Dedifferentiated amniotic fluid mesenchymal stem cell (primary cell): Measurements from ENCODE around the gene POTEF.
"Not testable (repeated sequence)": the region's sequence is repeated elsewhere in the genome, so short reads cannot be mapped to it uniquely, and the experiment has no call there.

Experiments used
- DNase-seq: peaks from one replicate; pipeline ENCODE4 v3.0.0-alpha.2; 2016; ENCODE audit errors: extremely low spot score

Gene POTEF

DNA sequence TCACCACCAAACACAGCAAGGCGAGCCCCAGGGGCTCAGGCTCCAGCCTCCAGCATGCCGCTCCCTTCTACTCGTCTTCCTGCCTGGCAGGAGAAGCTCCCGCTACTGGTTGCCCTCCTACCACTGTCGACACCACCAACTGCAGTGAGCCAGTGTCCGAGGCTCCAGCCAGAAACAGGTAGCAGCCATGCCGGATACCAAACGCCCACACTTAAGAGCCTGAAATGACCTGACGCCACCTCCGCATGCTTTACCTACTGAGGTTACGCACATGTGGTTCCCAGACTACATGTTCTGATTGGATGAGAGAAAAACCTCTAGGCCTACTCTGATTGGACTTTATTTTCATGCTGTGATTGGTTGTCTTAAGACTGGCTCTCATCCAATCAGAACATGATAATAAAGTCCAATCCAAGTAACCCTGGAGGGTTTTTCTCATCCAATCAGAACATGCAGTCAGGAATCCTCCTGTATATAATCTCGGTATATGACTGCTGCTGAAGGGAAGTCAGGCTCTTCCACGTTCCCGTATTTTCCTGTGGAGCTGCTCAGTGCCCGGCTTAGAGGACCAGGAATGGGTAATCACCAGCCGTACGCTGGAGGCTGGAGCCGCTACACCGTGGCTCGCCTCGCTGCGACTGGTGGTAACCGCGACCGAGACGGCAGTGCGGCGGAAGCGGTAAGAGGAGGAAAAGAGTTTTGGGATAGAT lies at the start of gene POTEF:
POTEF (minus strand) TSS at position 103 of the 710 bp plus-strand sequence. CDS start 8,707 bp downstream, outside the sequence.
- DNase-seq, result not testable (repeated sequence)

DNA sequence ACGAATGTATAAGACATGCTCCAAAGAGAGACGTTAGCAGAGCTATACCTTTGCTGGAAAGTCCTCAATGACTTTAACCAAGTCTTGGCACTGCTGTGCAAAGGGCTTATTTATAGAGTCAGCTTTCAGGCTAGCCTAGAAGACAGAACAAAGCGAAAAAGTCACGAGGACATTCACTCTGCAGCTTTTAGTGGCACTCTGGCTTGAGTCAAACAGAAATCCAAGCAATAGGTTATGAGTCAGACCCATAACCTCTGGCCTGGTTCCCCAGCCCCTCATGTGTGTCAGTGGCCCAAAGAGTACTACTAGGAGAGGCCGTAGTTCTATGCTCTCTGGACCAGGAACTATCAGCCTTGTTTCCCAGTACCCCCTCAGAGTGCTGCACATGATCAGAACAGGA lies 45.8 kb upstream of the POTEF start:
- DNase-seq, result not testable (repeated sequence)

DNA sequence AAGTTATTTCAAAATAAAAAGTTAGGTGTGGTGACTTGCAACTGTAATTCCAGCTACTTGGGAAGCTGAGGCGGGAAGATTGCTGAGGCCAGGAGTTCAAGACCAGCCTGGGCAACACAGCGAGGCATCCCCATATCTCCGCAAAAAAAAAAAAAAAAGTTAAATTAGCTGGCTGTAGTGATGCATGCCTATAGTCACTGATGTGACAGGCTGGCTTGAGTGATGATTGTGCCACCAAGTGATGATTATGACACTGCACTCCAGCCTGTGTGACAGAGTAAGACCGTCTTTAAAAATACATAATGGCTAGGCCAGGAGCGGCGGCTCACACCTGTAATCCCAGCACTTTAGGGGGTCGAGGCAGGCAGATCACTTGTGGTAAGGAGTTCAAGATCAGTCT lies 40.9 kb upstream of the POTEF start:
- no peak for DNase-seq

DNA sequence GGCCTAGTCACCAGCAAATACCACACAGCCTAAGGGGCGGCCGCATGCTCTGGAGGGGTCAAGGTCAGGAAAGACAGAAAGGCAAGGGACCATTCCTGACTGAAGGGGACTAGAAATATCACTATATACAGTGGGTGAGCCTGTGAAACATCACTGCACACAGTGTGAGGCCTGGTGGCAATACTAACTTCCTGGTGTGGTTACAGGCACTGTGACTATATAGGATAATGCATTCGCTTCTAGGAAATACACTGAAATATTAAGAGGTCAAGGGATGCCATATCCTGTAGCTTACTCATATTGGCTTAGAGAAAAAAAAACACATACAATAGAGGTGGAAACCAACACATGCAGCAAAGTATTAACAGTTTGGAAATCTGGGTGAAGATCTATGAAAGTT lies 40.1 kb upstream of the POTEF start:
- not testable (repeated sequence) for DNase-seq

DNA sequence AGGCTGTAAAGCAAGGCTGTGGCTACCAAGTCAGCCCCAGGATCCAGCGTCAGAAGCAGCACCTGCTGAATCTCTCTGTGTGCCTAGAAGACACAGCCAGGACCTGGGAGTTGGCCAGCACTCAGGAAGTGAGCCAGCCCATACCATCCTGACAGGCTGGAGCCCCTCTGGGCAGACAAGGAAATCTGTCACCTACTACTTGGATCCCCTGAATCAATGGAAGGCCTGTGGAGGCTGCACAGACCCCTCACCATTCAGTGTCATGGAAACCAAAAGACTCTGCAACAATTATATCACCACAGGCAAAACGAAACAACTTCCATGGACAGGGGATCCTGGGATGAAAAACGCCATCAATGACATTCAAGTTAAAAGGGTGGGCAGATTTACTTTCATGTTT lies 37.6 kb upstream of the POTEF start:
- not testable (repeated sequence) for DNase-seq

DNA sequence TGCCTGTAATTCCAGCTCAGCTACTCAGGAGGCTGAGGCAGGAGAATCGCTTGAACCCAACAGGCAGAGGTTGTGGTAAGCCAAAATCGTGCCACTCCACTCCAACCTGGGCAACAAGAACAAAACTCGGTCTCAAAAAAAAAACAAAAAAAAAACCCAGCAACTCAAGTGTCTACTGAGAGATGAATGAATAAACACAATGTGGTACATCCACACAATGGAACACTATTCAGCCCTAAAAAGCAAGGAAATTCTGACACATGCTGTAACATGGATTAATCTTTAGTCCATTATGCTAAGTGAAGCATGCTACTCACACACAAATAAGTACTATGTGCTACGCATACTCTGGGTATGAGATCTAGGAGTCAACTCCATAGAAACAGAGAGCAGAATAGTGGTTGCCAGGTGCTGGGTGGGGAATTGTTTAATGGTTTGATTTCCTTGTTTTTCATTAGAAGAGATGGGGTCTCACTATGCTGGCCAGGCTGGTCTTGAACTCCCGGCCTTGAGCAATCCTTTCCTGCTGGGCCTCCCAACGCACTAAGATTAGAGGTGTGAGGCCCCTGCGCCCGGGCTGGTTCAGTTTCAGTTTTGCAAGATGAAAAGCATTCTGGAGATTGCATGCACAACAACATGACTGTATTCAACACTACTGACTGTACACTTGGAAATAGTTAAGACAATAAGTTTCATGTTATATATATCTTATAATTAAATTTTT lies 36.4 kb upstream of the POTEF start:
- no peak for DNase-seq

DNA sequence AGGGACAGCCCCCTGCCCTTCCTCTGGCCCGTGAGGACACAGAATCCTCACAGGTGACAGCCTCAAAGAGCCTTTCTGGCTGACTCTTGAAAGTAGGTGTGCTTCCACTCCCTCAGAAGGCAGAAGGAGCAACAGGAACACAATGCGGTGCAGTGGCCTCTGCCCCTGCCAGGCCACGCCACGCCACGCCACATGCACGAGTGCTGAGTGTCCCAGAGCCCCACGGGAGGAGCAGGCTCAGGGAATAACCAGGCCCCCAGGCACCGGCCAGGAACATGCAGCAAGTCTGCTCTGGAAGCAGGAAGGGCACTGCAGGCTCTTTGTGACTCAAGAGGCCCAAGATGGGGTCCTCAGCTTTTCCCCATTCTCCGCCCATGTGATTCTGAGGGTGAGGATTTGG lies 33.9 kb upstream of the POTEF start:
- DNase-seq, result no peak

DNA sequence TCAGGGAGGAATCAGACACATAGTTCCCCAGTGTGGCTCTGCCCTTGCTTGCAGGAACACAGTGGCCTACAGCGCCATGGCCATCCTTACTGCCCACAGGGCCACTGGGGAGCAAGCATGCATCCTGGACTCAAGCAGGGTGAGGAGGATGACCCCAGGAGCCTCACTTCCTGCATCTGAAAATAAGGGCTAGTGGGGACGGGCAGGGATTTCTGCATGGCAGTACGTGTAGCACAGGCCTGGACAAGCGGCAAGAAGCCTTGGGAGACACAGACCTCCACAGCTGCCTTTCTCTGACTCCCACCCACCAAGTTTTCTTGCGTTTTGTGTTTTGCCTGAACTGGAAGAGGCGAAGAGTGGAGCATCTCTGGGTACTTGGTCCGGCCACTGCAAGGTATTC lies 33.5 kb upstream of the POTEF start:
- not testable (repeated sequence) for DNase-seq

DNA sequence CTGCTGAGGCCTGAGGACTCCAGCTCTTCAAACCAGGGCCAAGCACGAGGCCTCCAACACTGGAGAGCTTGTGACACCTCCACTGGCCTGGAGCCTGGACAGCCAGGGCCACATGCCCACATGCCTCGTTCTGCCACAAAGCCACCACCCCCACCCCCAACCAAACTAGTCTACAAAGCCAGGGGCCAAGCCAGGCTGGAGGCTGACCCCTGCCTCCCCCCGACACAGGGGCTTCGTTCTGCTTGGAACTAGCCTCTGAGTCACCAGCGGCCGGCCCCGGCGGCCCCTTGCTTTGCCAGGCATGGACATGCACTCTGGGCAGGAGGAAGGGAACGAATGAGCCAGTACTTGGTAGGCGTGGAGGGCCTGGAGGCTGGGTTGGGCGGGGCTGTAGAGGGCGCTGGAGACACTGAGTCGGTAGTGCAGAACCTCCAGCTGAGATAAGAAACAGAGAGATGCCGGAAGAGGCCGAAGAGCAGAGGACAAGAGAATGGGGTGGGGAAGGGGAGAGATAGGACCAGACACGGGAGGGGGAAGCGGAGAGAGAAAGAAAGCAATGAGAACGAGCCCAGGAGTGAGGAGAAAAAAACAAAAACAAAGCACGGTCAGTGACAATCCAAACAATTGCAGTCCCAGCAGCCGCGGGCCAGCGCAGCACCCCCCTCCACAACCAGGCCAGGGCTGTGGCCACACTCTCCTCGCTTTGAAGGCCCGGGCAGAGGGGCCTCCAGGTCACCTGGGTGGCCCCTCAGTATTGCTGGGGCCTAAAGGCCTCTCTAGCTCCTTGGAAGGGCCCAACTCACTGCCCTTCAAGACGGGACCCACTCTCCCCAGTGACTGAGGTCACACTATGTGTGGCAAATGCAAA lies 32.0 kb upstream of the POTEF start:
- DNase-seq, result not testable (repeated sequence)

DNA sequence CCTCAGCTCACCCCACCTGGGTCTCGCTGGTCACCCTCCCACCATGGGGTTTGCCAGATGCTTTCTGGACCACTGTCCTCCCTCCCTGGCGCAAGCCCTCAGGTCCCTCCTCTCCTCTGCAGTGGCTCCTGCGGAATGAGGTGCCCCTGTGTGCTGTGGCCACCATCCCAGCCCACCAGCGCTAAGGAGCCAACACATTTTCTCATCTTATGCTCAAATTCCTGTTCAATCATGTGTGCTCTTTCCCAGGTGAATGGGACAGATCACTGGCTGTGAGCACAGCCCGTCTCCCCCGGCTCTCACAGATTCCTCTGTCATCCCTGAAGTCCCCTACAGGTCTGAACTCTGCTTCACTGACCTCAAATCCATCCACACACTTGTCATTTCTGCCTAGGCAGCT lies 31.1 kb upstream of the POTEF start:
- no peak for DNase-seq

DNA sequence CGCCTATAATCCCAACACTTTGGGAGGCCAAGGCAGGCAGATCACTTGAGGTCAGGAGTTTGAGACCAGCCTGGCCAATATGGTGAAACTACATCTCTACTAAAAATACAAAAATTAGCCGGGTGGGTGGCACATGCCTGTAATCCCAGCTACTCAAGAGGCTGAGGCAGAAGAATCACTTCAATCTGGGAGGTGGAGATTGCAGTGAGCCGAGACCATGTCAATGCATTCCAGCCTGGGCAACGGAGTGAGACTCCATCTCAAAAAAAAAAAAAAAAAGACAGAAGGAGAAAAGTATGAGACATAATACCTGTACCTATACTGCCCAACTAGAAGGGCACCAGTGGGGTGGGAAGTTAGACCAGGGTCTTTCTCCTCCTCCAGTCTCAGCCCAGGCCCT lies 30.4 kb upstream of the POTEF start:
- DNase-seq, result not testable (repeated sequence)

DNA sequence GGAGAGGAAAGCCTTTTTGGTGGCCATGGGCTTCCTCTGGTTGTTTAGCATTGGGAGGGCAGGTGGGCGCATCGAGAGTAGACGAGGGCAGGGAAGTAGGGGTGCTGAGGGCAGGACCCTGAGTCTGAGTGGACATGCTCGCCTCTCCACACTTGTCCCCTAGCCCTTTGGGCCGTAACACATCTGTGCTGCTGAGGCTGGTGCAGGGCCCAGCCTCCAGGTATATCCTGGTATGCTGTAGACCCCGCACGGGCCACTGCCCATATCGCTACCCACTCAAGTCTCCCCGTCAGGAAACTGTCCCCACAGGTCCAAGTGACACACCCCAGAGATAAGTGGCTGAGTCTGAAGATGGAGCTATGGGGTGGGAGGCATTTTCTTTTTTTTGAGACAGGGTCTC lies 29.6 kb upstream of the POTEF start:
- DNase-seq, result no peak

DNA sequence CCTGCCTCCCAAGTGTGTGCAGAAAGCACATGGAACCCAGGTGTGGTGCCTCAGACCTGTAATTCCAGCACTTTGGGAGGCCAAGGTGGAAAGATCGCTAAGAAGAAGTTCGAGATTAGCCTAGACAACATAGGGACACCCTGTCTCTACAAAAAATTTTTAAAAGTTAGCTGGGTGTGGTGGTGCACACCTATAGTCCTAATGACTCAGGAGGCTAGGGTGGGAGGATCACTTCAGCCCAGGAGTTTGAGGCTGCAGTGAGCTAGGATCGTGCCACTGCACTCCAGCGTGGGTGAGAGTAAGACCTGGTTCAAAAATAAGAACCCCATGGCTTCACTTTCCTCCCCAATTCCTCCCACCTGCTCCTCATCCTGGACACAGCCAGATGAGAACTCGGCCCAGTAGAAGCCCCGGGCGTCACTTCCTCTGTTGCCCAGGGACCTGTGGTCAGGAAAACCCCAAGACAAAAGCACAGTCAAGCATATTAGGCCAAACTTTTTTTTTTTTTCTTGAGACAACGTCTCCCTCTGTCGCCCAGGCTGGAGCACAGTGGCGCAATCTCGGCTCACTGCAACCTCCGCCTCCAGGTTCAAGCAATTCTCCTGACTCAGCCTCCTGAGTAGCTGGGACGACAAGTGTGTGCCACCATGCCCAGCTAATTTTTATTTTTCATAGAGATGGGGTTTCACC lies 28.9 kb upstream of the POTEF start:
- not testable (repeated sequence) for DNase-seq

DNA sequence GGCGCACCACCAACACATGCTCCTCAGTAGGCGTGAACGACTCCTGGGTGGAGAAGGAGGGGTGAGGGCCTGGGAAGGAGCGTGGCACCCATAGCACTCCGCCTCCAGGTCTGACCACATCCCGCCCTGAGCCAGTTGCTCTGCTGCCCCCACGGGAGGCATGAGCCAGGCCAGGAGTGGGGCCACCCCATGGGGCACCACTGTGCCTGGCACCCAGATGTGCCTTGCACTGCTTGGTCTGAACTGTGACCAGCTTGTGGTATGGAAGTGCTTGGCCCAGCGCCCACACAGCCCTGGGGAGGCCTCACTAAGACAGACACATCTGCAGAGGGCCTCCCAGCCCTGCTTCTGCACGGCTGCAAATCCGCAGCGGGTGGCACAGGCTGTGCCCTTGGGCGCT lies 28.3 kb upstream of the POTEF start:
- not testable (repeated sequence) for DNase-seq

DNA sequence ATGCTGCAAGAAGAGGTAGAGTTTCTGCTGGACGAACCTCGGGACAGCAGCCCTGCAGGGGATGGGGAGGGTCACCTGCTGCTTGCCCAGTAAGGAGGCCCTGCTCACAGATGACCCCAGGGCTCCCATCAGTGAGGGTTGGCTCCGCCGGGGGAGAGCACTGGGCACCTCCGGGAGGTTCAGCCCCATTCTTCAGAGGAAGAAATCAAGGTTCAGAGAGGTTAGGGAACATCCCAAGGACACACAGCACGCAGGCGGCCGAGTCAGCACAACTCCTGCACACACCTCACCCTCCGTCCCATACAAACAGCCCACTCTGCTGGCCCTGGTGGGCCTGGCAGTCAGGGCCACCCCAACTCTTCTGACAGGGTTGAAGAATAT lies 27.6 kb upstream of the POTEF start:
- no peak for DNase-seq

DNA sequence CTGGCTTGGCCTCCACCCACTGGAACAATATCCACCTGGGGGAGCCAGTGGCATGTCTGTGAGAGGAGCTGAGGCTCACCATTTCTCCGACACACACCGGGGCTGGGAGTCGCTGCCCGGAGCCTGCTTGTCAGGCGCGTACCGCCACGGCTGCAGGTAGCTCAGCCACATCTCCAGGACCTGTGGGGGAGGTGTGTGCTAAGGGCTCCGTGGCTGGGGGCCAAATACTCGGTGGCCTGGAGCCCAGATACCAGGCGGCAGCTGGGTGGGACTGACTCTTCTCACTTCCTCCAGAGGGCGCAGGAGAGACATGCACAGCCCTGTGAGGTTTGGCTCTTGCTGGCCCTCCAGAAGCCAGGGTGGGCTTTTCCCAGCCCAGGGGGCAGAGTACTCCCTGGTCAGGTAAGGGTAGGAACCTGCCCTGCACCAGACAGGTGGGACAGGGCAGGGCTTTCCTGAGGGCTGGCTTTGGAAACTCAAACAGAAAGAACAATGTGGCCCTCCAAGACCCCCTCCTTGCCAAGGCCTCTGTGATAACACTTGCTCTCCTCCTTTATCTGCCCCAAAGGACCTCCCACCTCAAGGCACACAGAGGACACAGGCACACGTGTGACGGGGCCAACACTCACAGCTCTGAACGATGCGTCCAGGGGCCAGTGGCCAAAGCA lies 27.1 kb upstream of the POTEF start:
- not testable (repeated sequence) for DNase-seq

DNA sequence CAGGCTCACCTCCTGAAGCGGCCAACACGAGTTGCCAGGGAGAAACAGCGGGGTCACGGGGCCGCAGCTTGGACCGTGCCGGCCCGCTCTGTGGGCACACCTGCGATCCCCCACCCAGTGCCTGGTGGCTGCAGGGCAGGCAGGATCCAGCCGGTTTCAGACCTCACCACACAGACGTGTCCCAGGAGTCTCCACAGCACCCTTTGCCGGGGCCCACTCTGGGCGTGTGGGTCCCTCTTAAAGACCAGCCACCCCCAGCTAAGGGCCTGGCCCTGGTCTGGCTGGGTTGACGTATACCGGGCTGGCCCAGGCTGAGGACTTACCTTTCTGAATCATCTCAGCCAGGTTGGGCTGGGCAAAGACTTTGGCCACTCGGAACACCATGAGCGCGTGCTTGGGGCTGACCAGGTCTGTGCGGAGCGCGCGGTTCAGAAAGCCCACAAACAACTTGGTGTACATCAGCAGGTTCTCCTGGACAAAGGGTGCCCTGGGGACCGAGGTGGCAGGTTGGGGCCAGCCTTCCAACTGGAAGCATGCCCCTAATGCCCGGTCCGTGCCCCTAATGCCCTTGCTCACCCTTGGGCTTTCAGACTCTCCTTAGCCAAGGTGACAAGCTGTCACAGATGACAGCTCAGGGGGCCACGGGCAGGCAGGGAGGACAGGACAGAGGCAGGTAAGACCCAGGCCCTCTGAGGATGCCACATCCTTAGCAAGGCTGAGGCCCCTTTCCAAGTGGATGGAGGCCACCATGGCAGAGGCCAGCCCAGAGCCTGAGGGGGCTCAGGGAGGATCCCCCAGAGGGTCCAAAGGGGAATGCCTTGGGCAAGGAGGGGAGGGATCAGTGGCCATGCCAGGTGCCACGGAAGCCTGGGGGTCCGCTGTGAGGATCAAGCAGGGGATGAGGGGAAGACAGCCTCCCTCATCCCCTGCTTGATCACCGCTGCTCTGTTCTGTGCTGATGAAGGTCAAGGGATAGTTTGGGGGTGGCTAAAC lies 26.0 kb upstream of the POTEF start:
- no peak for DNase-seq

DNA sequence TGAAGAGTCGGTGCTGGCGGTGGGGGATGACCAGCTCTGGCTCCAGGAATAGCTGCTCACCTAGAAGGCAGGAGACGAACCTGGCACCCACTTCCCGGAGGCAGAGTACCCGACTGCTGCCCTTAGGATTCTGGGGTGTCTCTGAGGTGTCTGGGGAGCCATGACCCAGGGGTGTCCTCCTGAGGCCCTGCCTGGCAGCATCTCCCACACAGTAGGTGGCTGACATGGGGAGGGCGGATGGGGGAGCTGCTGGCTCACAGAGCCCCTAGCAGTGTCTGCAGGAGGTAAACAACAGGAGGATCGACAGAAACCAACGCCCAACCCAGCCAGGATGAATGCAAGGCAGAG lies 25.4 kb upstream of the POTEF start:
- not testable (repeated sequence) for DNase-seq

DNA sequence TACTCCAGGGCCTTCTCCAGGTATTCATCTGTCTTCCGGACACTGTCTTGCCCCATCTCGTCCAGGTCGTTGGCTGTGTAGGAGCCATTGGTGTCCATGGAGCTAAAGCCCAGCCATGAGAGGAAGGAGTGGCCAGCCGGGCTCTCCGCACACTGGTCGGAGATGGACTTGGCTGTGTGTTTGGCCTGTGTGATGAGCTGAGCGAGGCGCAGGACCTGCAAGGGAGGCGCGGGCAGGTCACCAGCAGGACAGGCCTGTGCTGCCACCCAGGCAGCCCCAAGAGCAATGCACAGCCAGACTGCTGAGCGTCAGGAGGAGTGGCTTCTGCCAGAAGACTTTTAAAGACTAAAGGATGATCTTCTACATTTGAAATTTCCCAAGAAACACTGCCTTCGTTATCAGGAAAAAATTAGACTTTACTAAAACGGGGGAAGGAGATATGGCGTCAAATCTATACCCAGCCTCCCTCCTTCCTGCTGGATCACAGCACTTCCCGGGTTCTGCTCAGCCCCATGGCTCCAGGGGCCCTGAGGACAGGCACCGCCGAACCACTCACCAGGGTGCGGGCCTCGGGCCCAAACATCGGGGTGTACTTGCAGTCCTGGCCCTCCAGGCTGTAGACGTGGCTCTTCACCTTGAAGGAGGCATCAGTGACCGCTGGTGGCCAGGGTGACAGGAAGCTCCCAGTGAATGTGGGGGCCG lies 24.9 kb upstream of the POTEF start:
- DNase-seq, result not testable (repeated sequence)
